ENCODE data around the gene CRYGN.

Gene CRYGN

GRCh38 chr7:151440799-151441445 lies 981 bp upstream of the CRYGN start:
- no peak for DNase-seq (ENCODE audit: extremely low read depth in 1 of 2, low read depth in 1 of 2)

DNA sequence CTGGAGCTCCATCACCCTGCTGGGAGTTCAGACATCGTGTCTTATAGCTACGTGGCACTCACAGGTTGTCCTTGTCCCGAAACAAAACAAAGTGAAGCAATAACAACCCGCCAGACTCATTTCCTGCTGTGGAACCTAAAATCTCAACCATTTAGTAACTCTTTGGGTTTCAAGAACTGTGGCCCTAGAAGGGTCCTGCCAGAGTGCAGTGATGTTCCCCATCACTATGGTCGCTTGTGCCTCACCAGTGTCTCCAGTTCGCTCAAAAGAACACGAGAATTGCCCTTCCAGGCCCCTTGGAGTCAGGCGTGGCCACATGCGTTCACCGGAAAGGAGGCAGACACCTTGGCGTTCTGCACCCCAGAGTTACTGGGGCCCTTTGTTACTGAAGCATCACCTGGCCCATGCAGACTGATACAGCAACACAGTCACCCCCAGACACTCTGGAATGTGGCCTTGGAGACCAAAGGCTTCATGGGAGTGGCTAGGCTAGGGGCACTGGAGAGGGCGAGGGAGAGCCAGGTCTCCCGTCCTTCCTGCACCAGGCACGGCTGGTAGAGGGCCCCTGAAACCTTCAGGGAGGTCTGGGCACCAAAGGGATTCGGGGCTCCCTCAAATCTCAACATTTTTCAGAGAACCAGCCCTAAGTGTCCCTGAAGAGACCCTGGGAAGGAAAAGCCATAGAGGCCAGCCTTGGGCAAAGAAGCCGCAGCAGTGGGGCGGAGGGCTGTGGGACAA lies 908 bp downstream of the CRYGN start:
- DNase-seq (ENCODE audit: extremely low read depth in 1 of 2, low read depth in 1 of 2): no peak

GRCh38 chr7:151437866-151438516 lies 1.9 kb downstream of the CRYGN start:
- DNase-seq (ENCODE audit: extremely low read depth in 1 of 2, low read depth in 1 of 2): no peak

- DNase-seq (ENCODE audit: extremely low read depth in 1 of 2, low read depth in 1 of 2): no peak
Observed at GRCh38 chr7:151437159-151437553, 2.8 kb downstream of the CRYGN start.

GRCh38 chr7:151436446-151437158 lies 3.3 kb downstream of the CRYGN start:
- DNase-seq (ENCODE audit: extremely low read depth in 1 of 2, low read depth in 1 of 2): no peak

GRCh38 chr7:151435971-151436370 lies 4.0 kb downstream of the CRYGN start:
- DNase-seq (ENCODE audit: extremely low read depth in 1 of 2, low read depth in 1 of 2): no peak

DNA sequence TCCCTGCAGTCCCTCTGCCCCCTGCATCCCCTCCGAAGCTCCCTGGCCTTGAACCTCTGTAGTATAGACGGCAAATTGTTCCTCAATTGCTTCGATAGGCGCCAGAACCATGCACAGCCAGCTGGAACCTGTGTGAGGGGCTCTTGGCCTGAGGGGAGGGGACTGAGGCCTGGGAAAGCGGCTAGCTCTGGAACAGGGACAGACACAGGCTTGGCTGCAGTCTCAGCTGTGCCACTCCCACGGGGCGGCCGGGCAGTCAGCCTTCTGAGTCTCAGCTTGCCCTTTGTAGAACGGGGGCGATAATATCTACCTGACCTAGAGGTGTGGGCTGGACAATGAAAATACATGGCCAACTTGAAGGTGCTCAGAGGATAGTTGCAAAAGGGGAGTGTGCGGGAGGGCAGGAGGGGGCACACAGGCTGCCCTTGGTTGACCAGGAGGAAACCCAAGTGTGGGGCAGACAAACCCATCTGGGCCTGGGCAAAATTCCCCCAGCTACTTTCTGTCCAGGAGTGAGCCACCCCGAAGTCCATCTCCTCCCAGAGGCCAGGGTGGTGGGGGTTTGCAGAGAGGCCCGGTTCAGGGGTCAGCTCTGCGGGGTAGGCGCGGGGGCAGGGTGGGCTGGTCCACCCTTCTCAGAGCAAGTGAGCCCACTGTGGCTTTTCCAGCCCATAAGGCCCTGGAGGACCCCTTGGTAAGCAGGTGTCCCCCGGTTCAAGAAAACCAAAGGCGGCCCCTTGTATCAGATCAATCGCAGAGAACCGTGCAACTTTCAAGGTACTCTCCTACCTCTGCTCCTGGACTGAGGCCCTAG lies 4.6 kb downstream of the CRYGN start:
- no peak for DNase-seq (ENCODE audit: extremely low read depth in 1 of 2, low read depth in 1 of 2)

DNA sequence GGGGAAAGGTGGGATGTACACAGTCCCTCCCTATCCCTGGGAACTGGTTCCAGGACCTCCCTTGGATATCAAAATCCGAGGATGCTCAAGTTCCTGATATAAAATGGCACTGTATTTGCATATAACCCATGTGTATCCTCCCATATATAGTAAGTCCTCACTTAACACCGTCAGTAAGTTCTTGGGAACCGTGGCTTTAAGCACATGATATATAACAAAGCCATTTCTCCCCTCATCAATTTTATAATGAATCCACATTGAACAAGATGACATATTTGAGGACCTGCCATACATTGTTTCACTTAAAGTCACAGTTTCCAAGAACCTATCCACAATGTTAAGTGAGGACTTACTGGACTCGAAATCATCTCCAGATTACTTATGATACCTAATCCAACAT lies 5.4 kb downstream of the CRYGN start:
- DNase-seq (ENCODE audit: extremely low read depth in 1 of 2, low read depth in 1 of 2): no peak

- DNase-seq (ENCODE audit: extremely low read depth in 1 of 2, low read depth in 1 of 2): no peak
Observed at GRCh38 chr7:151433721-151434400, 6.1 kb downstream of the CRYGN start.

- DNase-seq (ENCODE audit: extremely low read depth in 1 of 2, low read depth in 1 of 2): peak in 1 of 2 donors; percentile 52
Observed at GRCh38 chr7:151432658-151433521, 7.1 kb downstream of the CRYGN start.

- no peak for DNase-seq (ENCODE audit: extremely low read depth in 1 of 2, low read depth in 1 of 2)
Observed at GRCh38 chr7:151431768-151432311, 8.1 kb downstream of the CRYGN start.

GRCh38 chr7:151431281-151431767 lies 8.6 kb downstream of the CRYGN start:
- DNase-seq (ENCODE audit: extremely low read depth in 1 of 2, low read depth in 1 of 2): no peak

DNA sequence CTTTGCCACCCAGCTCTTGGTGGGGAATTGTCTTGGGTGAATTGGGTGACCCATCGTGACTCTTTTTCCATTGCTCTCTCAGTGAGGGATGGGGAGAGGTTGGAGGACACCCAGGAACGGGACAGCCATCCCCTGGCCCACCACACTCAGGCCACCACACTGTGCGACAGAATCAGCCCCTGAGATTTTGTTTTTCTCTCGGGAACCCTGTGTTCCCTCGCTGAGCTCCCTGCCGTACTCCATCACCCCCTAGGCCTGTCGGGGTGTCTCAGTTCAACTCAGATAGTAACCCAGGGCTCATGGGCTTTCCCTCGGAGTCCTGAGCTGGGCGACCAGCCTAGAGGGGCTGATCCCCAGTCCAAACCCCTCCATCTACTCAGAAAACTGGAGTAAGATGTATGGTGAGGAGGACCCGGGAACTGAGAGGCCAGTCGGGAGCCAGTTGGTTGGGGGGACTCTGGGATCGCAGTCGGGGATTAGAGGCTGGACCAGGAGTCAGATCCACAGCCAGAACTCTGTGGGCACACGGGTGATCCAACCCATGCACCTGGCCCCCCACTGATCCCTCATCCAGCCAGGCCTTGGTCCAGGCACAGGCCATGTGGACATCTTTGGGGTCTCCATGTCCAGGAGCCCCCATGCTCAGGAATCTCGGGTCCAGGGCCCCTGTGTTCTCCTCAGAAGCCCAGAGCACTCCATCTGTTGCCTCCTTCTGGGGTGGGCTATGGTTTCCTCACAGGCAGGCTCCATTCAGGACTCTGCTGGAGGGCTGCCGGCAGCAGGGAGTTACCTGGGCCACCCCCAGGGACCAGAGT lies 9.3 kb downstream of the CRYGN start:
- DNase-seq (ENCODE audit: extremely low read depth in 1 of 2, low read depth in 1 of 2): no peak

- DNase-seq (ENCODE audit: extremely low read depth in 1 of 2, low read depth in 1 of 2): no peak
Observed at GRCh38 chr7:151429560-151430331, 10.2 kb downstream of the CRYGN start.

DNA sequence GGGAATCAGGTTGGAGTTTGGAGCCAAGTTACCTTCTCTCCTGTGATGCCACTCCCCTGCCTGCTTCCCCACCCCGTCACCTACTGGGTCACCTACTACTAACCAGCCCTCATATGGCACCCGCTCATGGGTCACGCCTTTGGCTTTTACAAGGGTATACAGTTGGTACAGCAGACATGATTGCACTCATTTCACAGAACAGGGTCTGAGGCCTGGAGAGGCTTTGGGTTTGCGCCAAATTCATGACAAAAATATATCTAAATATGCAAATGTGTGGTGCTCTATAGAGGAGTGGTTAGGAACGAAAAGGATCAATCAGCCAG lies 10.7 kb downstream of the CRYGN start:
- no peak for DNase-seq (ENCODE audit: extremely low read depth in 1 of 2, low read depth in 1 of 2)

DNA sequence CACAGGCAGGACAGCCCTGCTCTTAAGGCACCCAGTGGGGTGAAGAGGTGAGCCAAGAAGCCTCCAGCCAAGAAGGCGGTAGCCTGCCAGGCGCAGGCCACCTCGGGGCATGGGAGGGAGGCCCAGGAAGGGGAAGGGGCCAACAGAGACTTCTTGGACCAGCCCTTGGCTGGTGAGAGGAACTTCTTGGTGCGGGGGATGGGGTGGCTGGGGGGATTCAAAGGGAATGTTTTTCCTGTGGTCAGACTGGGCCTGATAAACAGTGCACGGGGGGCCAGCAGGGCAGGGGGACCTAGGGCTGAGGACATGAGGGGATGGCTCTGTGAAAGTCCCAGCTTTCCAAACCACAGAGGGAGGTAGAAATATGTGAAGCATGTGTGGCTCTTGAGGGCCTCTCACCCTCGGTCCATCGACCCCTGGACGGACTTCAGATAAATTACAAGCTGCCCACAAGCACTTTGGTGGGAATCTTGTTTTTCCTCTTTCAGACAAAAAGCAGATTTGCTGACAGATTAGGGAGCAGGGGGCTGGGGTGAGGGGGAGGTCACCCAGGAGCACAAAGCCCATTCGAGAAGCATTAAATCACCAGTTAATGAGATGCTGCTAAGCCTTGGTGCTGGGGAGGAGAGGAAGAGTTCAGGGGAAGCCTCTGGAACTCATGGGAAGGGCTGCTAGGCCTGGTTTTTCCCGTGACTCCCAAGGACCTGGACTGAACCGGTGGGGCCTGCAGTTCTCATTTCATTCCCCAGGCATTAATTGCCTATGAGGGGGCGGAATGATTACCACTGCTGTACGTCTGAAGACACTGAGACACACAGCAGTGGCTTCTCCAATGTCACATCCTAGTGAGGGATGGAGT lies 11.3 kb downstream of the CRYGN start:
- DNase-seq (ENCODE audit: extremely low read depth in 1 of 2, low read depth in 1 of 2): no peak
